HG03135 (cell line): Measurements from ENCODE around the gene ANKRD27.

Experiments
- ATAC-seq: cut with Tn5 transposase; IDR thresholded peaks from one replicate; pipeline ENCODE4 v1.9.1; 2021; ENCODE audit warnings: mild to moderate bottlenecking, moderate library complexity; ENCODE audit not compliant: unreplicated experiment

The ANKRD27 gene

DNA sequence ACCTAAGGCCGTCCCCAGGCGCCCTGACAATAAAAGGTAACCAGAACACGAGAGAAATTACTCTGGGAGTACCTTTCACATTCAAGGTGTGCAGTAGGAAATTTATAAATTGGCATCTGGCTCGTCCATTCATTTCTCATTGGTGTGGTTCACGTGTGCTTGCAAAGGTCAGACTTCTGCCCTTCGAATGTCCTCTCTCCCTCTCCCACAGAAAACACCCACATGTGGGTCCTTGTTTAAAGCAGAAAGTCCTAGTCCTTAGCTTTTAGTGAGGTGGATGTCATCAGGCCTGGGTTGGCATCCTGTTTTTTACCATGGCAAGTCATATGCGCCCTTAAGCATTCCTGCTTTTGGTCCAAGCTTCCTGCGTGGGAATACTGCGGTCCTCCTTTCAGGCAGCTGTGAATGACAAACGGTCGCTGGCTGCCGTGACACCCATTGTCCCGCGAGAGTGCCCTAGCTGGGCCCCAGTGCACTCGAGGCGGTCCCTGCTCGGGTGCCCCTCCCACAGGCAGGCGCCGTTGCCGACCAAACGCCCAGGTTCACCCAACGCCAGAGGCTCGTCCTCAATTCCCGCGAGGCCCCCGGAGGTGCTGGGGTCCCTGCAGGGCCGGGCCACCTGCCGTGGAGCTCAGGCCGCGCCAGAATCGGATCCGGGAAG lies 16.4 kb upstream of the ANKRD27 start, which contains the start of gene NUDT19:
NUDT19 (plus strand) TSS at position 531 of the 661 bp plus-strand sequence. CDS start 140 bp downstream, outside the sequence.
- ATAC-seq = peak; percentile 84

DNA sequence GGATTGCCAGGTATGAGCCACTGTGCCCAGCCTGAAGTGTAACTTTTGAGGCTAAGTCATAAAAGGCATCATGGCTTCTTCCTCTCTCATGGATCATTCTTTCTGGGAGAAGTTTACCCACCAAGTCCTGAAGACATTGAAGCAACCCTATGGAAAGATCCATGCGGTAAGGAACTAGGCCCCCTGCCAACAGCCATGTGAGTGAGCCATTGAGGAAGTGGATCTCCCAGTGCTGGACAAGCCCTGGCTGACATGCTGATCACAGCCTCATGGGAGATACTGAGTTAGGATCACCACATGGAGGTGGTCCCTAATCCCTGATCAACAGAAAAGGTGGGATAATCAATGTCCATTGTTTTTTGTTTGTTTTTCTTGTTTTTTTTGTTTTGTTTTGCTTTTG lies 13.3 kb upstream of the ANKRD27 start:
- ATAC-seq = no peak

DNA sequence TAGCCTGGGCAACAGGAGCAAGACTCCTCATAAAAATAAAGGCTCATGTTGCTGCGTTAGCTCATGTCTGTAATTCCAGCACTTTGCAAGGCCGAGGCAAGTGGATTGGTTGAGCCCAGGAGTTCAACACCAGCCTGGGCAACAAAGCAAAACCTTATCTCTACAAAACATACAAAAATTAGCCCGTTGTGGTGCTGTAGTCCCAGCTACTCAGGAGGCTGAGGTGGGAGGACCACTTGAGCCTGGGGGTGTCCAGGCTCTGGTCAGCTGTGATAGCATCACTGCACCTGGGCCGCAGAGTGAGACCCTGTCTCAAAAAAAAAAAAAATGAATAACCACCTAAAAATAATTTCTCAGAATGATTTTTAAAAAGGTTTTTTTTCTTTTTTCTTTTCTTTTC lies 12.7 kb upstream of the ANKRD27 start:
- ATAC-seq = no peak

DNA sequence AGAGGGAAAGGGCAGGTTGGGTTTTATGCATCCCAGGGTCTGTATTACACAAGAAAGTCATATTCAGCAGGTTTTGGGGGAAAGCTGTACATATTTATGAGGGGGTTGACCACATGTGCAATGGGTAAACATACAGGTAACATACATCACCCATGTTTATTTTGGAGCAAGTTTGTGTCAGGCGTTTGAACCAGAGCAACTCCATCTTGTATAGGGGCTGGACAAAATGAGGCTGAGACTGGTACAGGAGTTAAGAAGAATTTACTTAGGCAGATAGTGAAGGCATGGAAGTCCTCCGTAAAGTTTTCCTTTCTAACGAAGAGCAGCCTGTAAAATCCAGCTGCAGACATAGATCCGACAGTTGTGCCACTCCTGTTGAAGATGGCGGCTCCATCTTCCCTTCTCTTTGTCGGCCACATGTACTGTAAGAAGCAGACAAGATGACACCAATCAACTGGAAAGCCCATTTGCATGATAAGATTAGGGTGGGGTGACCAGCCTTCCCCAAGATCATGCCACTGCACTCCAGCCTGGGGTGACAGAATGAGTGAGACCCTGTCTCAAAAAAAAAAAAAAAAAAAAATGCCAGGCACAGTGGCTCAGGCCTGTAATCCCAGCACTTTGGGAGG lies 12.0 kb upstream of the ANKRD27 start:
- no peak for ATAC-seq

DNA sequence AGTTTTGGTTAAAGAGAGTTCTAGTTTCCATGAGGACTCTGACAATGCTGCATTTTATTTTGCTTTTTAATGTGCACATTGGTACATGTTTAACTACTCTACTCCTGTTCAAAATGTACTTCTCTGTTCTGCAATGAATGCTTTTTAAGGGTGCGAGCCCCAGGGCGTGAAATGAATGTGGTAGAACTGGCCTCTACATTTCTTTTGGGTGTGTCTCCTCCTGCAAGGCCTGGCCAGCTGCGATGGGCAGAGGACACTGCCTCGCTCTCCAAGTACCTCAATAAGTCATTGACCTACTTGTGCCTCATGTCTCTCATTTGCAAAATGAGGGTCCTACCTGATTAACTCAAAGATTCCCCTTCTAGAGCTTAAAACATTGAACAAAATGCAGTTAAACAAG lies 7.3 kb upstream of the ANKRD27 start:
- ATAC-seq = no peak

DNA sequence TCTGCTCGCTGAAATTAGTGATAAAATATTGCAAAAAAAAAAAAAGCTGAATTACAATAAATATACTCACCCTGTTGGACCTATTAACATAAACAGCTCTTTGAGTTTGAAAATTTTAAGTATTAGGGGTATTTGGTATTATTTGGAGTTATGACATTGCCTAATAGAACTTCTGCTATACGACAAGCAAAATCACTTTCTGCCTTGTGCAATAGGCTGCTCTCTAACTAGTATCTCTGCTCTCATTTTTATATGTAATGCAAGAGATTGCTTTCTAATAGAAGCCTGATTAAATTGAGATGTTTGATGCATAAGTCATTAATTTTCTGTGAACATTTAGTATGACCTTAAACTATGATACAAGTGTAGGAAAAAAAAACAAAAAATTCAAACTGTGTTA lies 6.0 kb upstream of the ANKRD27 start:
- ATAC-seq = no peak

DNA sequence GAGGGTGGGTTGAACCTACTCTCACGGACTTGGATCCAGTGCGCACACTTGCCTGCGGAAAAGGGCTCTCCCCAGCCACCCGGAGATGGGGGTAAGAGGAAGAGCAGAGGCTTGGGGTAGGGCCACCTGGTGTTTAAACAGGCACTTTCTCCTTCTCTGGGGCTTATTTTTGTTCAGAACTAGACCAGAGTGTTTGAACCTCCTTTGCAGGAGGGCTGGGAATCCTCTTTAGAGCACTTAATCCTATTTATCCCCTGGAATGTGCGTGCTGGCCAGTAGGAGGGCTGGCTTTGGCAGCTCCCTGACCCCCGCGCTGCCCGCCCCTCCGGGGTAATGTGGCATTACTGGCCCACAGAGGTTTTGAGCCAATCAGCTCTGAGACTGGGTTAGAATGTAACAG lies 2.7 kb upstream of the ANKRD27 start:
- ATAC-seq = no peak

DNA sequence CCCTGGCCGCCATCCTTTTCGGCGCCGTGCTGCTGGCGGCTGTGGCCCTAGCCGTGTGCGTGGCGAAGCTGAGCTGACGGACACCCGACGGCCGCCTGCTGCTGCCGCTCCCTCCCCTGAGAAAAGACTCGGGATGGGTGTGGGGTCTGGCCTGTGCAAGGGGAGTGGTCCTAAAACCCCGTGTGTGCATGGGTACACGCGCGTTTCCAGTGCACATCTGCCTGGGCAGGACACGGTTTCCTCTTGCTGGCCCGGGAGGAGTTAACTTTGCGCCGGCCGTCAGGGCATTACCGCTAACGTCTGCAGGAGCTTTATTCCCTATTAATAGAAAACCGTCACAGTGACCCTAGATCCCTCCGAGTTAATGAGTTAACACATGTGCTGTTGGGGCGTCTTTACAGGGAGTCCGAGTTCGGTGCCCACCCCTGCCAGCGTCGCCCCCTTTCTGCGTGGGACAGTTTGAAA lies 1.9 kb upstream of the ANKRD27 start:
- ATAC-seq = no peak

DNA sequence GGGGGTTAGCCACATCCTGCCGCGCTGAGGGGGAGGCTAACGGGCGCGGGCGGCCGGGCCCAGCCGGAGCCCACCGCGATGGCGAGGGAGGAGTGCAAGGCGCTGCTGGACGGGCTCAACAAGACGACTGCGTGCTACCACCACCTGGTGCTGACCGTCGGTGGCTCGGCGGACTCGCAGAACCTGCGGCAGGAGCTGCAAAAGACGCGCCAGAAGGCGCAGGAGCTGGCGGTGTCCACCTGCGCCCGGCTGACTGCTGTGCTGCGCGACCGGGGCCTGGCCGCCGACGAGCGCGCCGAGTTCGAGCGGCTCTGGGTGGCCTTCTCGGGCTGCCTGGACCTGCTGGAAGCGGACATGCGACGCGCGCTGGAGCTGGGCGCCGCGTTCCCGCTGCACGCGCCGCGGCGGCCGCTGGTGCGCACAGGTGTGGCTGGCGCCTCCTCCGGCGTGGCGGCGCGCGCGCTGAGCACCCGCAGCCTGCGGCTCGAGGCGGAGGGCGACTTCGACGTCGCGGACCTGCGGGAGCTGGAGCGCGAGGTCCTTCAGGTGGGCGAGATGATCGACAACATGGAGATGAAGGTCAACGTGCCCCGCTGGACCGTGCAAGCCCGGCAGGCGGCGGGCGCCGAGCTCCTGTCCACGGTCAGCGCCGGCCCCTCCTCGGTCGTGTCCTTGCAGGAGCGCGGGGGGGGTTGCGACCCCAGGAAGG lies 1.4 kb upstream of the ANKRD27 start:
- ATAC-seq = no peak

DNA sequence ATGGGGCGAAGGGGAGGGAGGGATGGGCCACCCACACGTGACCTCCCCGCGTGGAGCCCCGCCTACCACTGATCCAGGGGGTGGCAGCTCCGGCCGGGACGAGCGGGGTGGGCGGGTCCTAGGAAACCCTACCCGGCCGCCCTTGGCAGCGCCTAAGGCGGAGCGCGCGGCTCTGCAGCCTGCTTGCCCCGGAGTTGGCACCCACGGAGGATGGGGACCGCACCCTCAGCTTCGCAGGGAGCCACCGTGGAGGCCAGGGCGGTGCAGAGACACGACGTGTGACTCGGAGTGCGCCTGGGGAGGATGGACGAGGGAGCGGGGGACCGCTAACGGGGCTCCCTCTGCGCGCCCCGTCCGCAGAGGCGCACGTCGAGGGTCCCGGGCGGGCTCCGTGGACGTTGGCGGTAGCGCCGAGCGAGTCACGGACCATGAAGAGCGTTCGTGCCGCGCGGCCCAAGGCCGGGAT lies 773 bp upstream of the ANKRD27 start, which contains the start of gene RGS9BP:
RGS9BP (plus strand) TSS at position 129 of the 466 bp plus-strand sequence. CDS start 416 bp downstream, outside the sequence.
- no peak for ATAC-seq

DNA sequence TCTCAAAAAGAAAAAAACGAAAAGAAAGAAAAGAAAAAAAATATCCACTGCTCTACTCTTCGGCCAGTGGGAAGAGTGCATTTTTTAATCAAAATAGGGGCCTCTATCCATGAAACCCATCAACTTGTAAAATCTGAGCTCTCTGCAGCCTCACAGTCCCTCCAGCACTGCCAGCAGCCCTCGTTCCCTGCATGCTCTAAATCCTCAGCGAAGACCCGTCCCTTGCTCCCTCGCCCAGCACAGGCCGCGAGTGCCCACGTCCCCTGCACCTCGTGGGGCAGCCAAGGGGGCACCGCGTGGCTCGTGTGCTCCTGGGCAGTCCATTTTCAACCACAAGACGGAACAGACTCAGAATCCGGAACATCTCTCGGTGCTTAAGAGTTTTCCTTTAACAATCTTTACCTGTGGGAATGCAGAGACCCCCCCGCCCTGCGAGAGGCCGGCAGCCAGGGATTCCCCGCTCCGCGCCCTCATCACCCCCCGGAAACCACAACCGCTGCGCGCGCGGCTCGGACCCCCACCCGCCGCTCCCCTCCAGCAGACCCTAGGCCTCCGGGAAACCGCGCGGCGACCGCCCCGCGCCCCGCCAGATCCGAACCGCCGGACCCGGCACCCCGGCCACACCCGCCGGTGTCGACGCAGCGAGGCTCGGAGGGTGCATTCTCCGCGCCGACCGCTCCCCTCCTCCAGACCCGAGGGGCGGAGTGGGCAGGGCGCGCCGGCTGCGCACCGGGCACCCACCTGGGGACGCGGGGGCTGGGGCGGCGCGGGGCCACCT lies 638 bp downstream of the ANKRD27 start:
- ATAC-seq = no peak

DNA sequence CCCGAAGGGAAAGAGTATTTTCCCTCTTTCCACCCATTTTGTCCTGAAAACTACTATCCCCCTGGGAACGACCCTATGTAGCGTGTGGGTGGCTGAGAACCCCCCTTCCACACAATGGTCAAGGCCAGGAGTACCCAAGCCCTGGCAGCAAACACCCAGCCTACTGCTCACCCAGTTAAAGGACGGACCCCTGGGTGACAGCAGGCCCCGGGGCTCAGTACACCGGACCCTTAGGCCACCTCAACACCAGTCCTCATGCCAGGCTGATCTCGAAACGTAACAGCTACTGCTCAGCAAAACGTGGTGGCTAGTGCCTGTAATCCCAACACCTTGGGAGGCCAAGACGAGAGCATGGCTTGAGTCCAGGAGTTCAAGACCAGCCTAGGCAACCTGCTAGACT lies 1.4 kb downstream of the ANKRD27 start:
- no peak for ATAC-seq

DNA sequence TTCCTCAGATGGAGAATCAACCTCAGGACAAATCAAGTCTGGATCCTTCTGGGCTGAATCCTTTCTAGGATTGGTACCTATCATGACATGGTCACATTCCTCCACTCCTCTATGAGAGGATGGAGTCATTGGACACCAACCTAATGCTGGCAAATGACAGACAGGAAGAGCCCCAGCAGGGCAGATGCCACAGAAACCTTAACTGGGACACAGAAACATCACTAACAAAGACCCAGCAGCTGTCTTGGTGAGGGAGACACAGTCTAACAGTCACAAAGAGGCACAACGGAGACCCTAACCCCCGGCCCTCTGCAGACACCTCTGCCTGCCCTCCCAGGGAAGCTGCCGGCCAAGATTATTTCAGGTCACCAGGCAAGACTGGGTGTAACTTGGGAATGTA lies 2.1 kb downstream of the ANKRD27 start:
- ATAC-seq = no peak

DNA sequence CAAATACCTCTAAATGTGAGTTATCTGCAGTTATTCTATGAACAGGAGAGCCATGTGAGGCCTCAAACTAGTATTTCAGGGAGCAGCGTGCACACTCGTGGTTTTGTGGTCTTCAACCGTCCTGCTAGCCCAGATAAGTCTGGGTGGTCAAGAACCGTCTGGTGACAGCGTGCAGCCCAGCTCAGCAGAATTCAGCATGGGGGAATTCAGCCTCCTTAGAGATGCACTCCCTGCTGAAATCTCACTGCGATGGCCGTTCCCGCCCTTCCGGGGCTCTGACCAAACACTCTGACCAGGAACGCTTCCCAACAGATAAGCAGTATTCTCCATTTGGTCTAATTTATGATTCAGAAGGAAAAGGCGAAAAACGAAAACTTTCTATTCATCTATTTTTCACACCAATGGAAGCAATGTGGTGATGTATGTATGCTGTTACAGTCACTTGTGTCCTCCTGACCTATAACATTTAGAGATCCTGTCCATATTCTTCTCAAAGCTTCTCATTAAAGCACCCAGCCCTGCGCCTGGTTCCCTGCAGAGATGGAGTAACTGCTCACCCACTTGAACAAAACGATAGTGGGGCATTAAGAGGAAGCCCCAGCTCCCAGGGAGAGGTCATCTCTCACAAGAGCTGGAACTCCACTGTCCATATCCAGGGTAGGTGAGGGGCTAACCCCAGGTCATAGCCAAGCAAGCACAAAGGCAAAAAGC lies 2.9 kb downstream of the ANKRD27 start:
- no peak for ATAC-seq

DNA sequence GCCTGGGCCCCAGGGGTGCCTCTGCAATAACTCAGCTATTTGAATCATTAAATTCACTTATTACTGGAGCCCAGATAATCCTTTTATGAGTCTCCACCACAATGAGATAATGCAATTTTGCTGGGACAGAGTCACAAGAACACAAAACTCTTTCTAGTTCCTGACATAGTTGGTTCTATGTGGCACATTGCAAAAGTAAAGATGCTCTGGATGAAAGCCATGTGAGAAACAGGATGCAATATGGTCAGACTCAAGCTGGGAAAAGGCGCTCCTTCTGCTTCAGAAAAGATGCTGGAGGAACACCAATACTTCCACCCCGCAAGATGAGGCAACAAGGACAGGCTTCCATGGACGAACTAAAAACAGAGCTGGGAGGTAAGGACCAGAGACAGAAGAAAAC lies 5.7 kb downstream of the ANKRD27 start:
- no peak for ATAC-seq

DNA sequence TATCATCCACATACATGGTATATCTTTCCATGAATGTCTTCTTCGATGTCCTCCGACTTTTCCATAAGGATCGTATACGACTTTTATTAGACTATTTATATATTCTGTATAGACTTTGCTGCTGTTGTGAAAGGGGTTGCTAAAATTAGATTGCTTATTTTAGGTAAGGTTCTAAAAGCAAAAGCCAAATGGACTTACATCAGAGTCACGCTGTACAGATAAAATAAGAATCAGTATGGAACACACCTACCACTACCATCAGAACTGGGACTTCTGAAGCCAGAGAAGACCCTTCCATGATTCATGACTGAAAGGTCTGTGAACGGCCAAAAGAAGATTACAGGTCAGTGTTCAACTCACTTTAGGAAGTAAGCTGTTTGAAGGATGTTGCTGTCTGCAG lies 8.9 kb downstream of the ANKRD27 start:
- ATAC-seq = no peak

DNA sequence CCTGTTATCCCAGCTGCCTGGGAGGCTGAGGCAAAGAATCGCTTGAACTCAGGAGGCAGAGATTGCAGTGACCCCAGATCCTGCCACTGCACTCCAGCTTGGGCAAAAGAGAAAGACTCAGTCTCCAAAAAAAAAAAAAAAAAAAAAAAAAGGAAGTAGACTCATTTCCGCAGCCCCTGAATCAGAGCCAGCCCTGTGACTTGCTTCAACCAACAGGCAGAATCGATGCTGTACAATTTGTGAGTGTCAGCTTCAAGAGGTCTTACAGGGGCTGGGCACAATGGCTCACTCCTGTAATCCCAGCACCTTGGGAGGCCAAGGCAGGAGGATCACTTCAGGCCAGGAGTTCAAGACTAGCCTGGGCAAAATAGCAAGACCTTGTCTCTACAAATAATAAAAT lies 12.8 kb downstream of the ANKRD27 start:
- no peak for ATAC-seq

DNA sequence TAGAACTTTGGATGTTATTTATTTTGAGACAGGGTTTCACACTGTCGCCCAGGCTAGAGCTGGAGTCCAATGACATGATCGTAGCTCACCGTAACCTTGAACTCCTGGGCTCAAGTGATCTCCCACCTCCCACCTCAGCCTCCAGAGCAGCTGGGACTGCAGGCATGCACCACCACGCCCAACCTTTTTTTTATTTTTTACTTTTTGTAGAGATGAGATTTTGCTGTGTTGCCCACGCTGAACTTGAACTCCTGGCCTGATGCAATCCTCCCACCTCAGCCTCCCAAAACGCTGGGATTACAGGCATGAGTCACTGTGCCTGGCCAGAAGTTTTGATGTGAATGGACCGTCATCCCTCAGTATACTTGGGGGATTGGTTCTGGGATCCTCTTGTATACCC lies 13.7 kb downstream of the ANKRD27 start:
- no peak for ATAC-seq

DNA sequence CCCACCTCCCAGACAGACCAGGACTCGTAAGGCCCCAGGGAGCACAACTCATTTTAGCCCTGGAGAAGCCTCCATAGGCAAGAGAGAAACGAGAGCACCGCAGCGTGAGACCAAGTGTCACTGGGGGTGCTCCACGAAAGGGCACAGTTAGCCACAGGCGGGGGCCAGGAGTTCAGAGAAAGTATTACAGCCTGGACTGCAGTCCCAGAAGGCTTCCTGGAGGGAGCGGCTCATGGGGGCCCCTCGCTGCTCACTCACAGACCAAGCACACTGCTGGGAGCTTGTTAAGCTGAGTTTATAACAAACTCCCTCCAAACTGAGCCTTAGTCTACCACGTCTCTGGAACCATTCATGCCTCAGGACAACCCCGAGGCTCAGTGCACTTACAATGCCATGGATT lies 16.5 kb downstream of the ANKRD27 start:
- no peak for ATAC-seq

DNA sequence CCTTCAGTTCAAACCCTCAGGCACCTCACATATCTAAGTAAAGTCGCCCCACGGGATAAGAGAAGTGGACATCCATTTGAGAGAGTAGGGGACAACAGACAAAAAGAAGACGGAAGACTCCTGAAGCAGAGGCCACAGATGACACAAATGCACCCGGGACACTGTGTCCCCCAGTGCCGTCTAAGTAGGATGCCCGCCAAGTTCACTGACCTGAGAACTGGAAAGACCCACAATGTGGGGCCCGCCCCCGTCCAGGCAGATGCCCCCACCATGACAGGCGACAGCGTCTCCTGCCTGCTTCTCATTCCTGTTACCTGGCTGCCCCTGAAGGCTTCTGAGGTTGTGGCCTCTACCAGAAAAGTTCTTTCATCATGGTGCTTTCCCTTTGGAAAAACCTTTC lies 16.9 kb downstream of the ANKRD27 start:
- no peak for ATAC-seq
